HCT116 (cell line): Measurements from ENCODE around the gene DOP1A. TPM values are rescaled to one million over a fixed set of nuclear protein-coding genes. Genes with fewer than 3 reads are reported as not detected.

ENCODE experiments used
- ATAC-seq: fragments of 200-7000 bp; cut with Tn5 transposase; 2 replicates; pipeline ENCODE4 v1.9.1; 2020; ENCODE audit warnings: mild to moderate bottlenecking, moderate library complexity
- BruUV-seq: library from RNA; stranded (reverse); fragments of 400-500 nt; replicated peaks from 2 replicates; lab custom pipeline; 2021; lab: Mats Ljungman, UMichigan
- CTCF ChIA-PET: fragments of 300-600 bp; sonication (Branson Sonifier 250); formaldehyde crosslinking; loops from one replicate; lab custom pipeline; 2021; ENCODE audit warnings: antibody characterized with exemption; lab: Charles Lee
- POLR2A ChIA-PET: fragments of 300-600, 350-600 bp; sonication (Branson Sonifier 250); formaldehyde crosslinking; loops from one replicate; lab custom pipeline; 2021; ENCODE audit warnings: antibody characterized with exemption; lab: Charles Lee
- RAD21 ChIA-PET, 2 experiments: fragments of 300-600 bp; sonication (Branson Sonifier 250); formaldehyde crosslinking; loops; one replicate each; lab custom pipeline; 2023; ENCODE audit warnings: low total read pairs in 2 of 2; ENCODE audit not compliant: uncharacterized antibody in 2 of 2, unreplicated experiment in 2 of 2, low non-redundant PET in 1 of 2; lab: Charles Lee
- DNase-seq: peaks from one replicate; pipeline ENCODE4 v3.0.0-alpha.2; 2010; ENCODE audit warnings: low read depth, low spot score
- H2AFZ ChIP-seq: fragments of 200-600 bp; shearing (Covaris generic), sonication (generic); 2 replicates; pipeline ENCODE4 v1.6.1; 2017; ENCODE audit warnings: low read depth, mixed run types, mixed read lengths, antibody characterized with exemption, low read length; ENCODE audit not compliant: poor library complexity, severe bottlenecking
- H3K27ac ChIP-seq: 2 replicates; pipeline ENCODE4 v1.5.1; 2012; ENCODE audit warnings: low read depth, low read length
- H3K27me3 ChIP-seq: fragments of 200-600 bp; sonication (generic); 2 replicates; pipeline ENCODE4 v1.6.1; 2016; ENCODE audit warnings: mixed run types, low read length, mixed read lengths; ENCODE audit not compliant: insufficient read depth
- H3K36me3 ChIP-seq, 2 experiments: fragments of 200-500 bp in 1 of 2; fragments of 200-600 bp in 1 of 2; sonication (Bioruptor generic) in 1 of 2; sonication (generic) in 1 of 2; 2 replicates each; pipeline versions ENCODE4 v1.5.1 to v1.6.1; 2014 to 2016; ENCODE audit warnings: low read length in 2 of 2, inconsistent platforms in 1 of 2, mixed read lengths in 1 of 2, mixed run types in 1 of 2; ENCODE audit not compliant: insufficient read depth in 2 of 2, control insufficient read depth in 1 of 2
- H3K4me1 ChIP-seq, 2 experiments: fragments of 200-600 bp in 1 of 2; sonication (generic) in 1 of 2; 2 replicates each; pipeline versions ENCODE4 v1.5.1 to v1.6.1; 2012 to 2017; ENCODE audit warnings: low read length in 2 of 2, inconsistent platforms in 1 of 2, mild to moderate bottlenecking in 1 of 2, mixed read lengths in 1 of 2, mixed run types in 1 of 2, moderate library complexity in 1 of 2; ENCODE audit not compliant: insufficient read depth in 2 of 2, control insufficient read depth in 1 of 2
- H3K4me2 ChIP-seq: fragments of 200-600 bp; sonication (generic); 2 replicates; pipeline ENCODE4 v1.6.1; 2017; ENCODE audit warnings: mixed run types, low read length, mixed read lengths
- H3K4me3 ChIP-seq, 2 experiments: fragments of 200-600 bp in 1 of 2; sonication (generic) in 1 of 2; replicated peaks in 1 of 2; 2 replicates each; pipeline ENCODE4 v1.5.1; 2011 to 2016; ENCODE audit warnings: low read length in 2 of 2, control low read depth in 1 of 2, low read depth in 1 of 2, mild to moderate bottlenecking in 1 of 2, mixed read lengths in 1 of 2, mixed run types in 1 of 2
- H3K79me2 ChIP-seq: fragments of 200-600 bp; sonication (generic); 2 replicates; pipeline ENCODE4 v1.6.1; 2017; ENCODE audit warnings: mild to moderate bottlenecking, mixed run types, low read length, moderate library complexity, mixed read lengths; ENCODE audit not compliant: insufficient read depth
- H3K9ac ChIP-seq: fragments of 200-600 bp; sonication (generic); 2 replicates; pipeline ENCODE4 v1.6.1; 2016; ENCODE audit warnings: low read length, mixed read lengths
- H3K9me2 ChIP-seq: fragments of 200-600 bp; sonication (generic), shearing (Covaris generic); 2 replicates; pipeline ENCODE4 v1.6.1; 2017; ENCODE audit warnings: mixed run types, mild to moderate bottlenecking, moderate library complexity; ENCODE audit not compliant: insufficient read depth
- H3K9me3 ChIP-seq, 2 experiments: fragments of 200-500 bp in 1 of 2; fragments of 200-600 bp in 1 of 2; sonication (Bioruptor generic) in 1 of 2; sonication (generic) in 1 of 2; 2 replicates each; pipeline ENCODE4 v1.6.1; 2014 to 2017; ENCODE audit warnings: low read length in 2 of 2, mixed read lengths in 2 of 2, inconsistent platforms in 1 of 2, low read depth in 1 of 2, mild to moderate bottlenecking in 1 of 2, mixed run types in 1 of 2, moderate library complexity in 1 of 2; ENCODE audit not compliant: control insufficient read depth in 1 of 2, insufficient read depth in 1 of 2
- H4K20me1 ChIP-seq: fragments of 200-600 bp; sonication (generic), shearing (Covaris generic); 2 replicates; pipeline ENCODE4 v1.6.1; 2017; ENCODE audit warnings: mixed run types, mild to moderate bottlenecking, moderate library complexity; ENCODE audit not compliant: insufficient read depth
- CBX3 ChIP-seq: IDR thresholded peaks from 2 replicates; pipeline ENCODE4 v1.6.1; 2012; ENCODE audit warnings: low read depth
- EGR1 ChIP-seq: IDR thresholded peaks from 2 replicates; pipeline ENCODE4 v1.6.1; 2012; ENCODE audit warnings: low read depth
- EZH2 ChIP-seq: fragments of 200-600 bp; sonication (generic); IDR thresholded peaks from 2 replicates; pipeline ENCODE4 v1.6.1; 2017; ENCODE audit warnings: antibody characterized with exemption, mixed run types
- EZH2phosphoT487 ChIP-seq: fragments of 200-600 bp; IDR thresholded peaks from 2 replicates; pipeline ENCODE4 v1.6.1; 2018; ENCODE audit warnings: antibody characterized with exemption, borderline replicate concordance
- JUND ChIP-seq: IDR thresholded peaks from 2 replicates; pipeline ENCODE4 v1.6.1; 2012
- POLR2AphosphoS5 ChIP-seq: IDR thresholded peaks from 2 replicates; pipeline ENCODE4 v1.6.1; 2011; ENCODE audit warnings: mild to moderate bottlenecking, low read depth, low read length, moderate library complexity
- RAD21 ChIP-seq: IDR thresholded peaks from 2 replicates; pipeline ENCODE4 v1.6.1; 2012; ENCODE audit warnings: low read depth, mild to moderate bottlenecking
- SIN3A ChIP-seq: IDR thresholded peaks from 2 replicates; pipeline ENCODE4 v1.6.1; 2012; ENCODE audit warnings: low read depth
- SP1 ChIP-seq: IDR thresholded peaks from 2 replicates; pipeline ENCODE4 v1.6.1; 2012; ENCODE audit warnings: low read depth
- TCF7L2 ChIP-seq: IDR thresholded peaks from 2 replicates; pipeline ENCODE4 v1.7.0; 2011; ENCODE audit warnings: borderline replicate concordance, inconsistent platforms; ENCODE audit not compliant: insufficient read depth, insufficient read length; ENCODE audit errors: extremely low read depth
- YY1 ChIP-seq: IDR thresholded peaks from 2 replicates; pipeline ENCODE4 v1.6.1; 2011; ENCODE audit warnings: low read length, low read depth, moderate library complexity, mild to moderate bottlenecking; ENCODE audit not compliant: insufficient replicate concordance; ENCODE audit errors: extremely low read depth
- ZFX ChIP-seq: fragments of 450-650 bp; IDR thresholded peaks from 2 replicates; pipeline ENCODE4 v1.6.1; 2017
- intact Hi-C: fragments of 100-400 bp; cut with micrococcal nuclease; formaldehyde crosslinking; loops from 2 replicates; pipeline ENCODE4 v1.10.0; 2022
- total RNA-seq: library from RNA; stranded (reverse); gene quantifications from one replicate; pipeline ENCODE4 v1.2.1, GENCODE V29; 2021; ENCODE audit not compliant: unreplicated experiment
- TF ChIP-seq, protein P1 (sequence below): IDR thresholded peaks from 2 replicates; pipeline ENCODE4 v1.6.1; 2011; ENCODE audit warnings: mild to moderate bottlenecking, low read length, moderate library complexity; ENCODE audit not compliant: insufficient replicate concordance; ENCODE audit errors: extremely low read depth
- TF ChIP-seq, protein P2 (sequence below): IDR thresholded peaks from 2 replicates; pipeline ENCODE4 v1.6.1; 2012
- TF ChIP-seq, protein P3 (sequence below), 3 experiments: fragments of 200-600 bp in 1 of 3; sonication (generic) in 1 of 3; IDR thresholded peaks in 2 of 3; conservative IDR thresholded peaks in 1 of 3; 2 replicates each; pipeline ENCODE4 v1.5.1; 2012 to 2017; ENCODE audit warnings: low read depth in 2 of 3, low read length in 2 of 3, antibody characterized with exemption in 1 of 3, borderline replicate concordance in 1 of 3, control low read depth in 1 of 3, mild to moderate bottlenecking in 1 of 3, mixed read lengths in 1 of 3, mixed run types in 1 of 3, moderate library complexity in 1 of 3; ENCODE audit not compliant: insufficient read depth in 1 of 3
- TF ChIP-seq, protein P4 (sequence below): IDR thresholded peaks from 2 replicates; pipeline ENCODE4 v1.6.1; 2012

Gene DOP1A
- total RNA-seq, 1 experiment from 2014 or later, result 7.1 TPM

DNA sequence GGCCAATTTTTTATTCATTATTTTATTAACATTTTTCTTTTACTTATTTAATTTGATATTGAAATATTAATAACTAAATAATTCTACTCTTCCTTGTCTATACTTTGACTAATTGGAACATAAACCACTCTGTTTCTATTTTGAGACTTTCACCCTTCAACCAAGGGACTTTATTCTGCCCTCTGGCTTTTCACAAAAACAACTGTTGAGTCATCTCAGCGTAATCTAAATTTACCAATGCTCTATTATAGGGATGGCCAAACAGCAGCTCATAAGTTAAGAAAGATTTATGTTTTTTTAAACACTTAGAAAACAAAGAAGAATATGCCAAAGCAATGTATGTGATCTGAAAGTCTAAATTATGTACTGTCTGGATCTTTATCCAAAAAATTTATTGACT lies 46.7 kb downstream of the DOP1A start:
- H3K4me2 ChIP-seq, result no peak overlapping the region
- no peak overlapping the region for H2AFZ ChIP-seq
- DNase-seq, result no peak
- H3K36me3 ChIP-seq, result no peaks in the 10 kb centered on the region
- H3K9me2 ChIP-seq, result no peaks in the 10 kb centered on the region
- no peaks in the 10 kb centered on the region for H3K27me3 ChIP-seq
- ChIA-PET POLR2A (no interaction called here), CTCF (no interaction called here), RAD21 (no interaction called here)
- H3K4me3 ChIP-seq, result no peak overlapping the region
- no peak for ATAC-seq
- intact Hi-C loops, result no loop called here
- H3K4me1 ChIP-seq, result no peaks in the 10 kb centered on the region
- H4K20me1 ChIP-seq, result no peaks in the 10 kb centered on the region
- H3K9me3 ChIP-seq, result no peaks in the 10 kb centered on the region
- H3K27ac ChIP-seq, result no peak overlapping the region
- no peaks in the 10 kb centered on the region for H3K79me2 ChIP-seq
- TF ChIP-seq EZH2phosphoT487 (no peak), SP1 (no peak), JUND (no peak), TCF7L2 (no peak), SIN3A (no peak), EGR1 (no peak), RAD21 (no peak), ZFX (no peak), POLR2AphosphoS5 (no peak), YY1 (no peak), EZH2 (no peak), CBX3 (no peak)
- TF ChIP-seq, protein P1, sequence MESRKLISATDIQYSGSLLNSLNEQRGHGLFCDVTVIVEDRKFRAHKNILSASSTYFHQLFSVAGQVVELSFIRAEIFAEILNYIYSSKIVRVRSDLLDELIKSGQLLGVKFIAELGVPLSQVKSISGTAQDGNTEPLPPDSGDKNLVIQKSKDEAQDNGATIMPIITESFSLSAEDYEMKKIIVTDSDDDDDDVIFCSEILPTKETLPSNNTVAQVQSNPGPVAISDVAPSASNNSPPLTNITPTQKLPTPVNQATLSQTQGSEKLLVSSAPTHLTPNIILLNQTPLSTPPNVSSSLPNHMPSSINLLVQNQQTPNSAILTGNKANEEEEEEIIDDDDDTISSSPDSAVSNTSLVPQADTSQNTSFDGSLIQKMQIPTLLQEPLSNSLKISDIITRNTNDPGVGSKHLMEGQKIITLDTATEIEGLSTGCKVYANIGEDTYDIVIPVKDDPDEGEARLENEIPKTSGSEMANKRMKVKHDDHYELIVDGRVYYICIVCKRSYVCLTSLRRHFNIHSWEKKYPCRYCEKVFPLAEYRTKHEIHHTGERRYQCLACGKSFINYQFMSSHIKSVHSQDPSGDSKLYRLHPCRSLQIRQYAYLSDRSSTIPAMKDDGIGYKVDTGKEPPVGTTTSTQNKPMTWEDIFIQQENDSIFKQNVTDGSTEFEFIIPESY, result no peak
- TF ChIP-seq, protein P2, sequence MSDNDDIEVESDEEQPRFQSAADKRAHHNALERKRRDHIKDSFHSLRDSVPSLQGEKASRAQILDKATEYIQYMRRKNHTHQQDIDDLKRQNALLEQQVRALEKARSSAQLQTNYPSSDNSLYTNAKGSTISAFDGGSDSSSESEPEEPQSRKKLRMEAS, result no peak
- TF ChIP-seq, protein P3, sequence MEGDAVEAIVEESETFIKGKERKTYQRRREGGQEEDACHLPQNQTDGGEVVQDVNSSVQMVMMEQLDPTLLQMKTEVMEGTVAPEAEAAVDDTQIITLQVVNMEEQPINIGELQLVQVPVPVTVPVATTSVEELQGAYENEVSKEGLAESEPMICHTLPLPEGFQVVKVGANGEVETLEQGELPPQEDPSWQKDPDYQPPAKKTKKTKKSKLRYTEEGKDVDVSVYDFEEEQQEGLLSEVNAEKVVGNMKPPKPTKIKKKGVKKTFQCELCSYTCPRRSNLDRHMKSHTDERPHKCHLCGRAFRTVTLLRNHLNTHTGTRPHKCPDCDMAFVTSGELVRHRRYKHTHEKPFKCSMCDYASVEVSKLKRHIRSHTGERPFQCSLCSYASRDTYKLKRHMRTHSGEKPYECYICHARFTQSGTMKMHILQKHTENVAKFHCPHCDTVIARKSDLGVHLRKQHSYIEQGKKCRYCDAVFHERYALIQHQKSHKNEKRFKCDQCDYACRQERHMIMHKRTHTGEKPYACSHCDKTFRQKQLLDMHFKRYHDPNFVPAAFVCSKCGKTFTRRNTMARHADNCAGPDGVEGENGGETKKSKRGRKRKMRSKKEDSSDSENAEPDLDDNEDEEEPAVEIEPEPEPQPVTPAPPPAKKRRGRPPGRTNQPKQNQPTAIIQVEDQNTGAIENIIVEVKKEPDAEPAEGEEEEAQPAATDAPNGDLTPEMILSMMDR (IDR thresholded peaks at IDR 0.05 in 2 of 3, conservative IDR thresholded peaks at IDR 0.05 in 1 of 3; ENCODE audit: borderline replicate concordance in 1 of 3, insufficient read depth in 1 of 3, low read depth in 2 of 3, low read length in 2 of 3), result no peak
- TF ChIP-seq, protein P4, sequence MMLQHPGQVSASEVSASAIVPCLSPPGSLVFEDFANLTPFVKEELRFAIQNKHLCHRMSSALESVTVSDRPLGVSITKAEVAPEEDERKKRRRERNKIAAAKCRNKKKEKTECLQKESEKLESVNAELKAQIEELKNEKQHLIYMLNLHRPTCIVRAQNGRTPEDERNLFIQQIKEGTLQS, result no peak
- no peak overlapping the region for H3K9ac ChIP-seq
- no TSS peak for BruUV-seq
